ENCODE results near the gene METTL21A.
A peak's percentile ranks its signal among the peaks of the same experiment; 100 is the strongest.

Gene METTL21A

DNA sequence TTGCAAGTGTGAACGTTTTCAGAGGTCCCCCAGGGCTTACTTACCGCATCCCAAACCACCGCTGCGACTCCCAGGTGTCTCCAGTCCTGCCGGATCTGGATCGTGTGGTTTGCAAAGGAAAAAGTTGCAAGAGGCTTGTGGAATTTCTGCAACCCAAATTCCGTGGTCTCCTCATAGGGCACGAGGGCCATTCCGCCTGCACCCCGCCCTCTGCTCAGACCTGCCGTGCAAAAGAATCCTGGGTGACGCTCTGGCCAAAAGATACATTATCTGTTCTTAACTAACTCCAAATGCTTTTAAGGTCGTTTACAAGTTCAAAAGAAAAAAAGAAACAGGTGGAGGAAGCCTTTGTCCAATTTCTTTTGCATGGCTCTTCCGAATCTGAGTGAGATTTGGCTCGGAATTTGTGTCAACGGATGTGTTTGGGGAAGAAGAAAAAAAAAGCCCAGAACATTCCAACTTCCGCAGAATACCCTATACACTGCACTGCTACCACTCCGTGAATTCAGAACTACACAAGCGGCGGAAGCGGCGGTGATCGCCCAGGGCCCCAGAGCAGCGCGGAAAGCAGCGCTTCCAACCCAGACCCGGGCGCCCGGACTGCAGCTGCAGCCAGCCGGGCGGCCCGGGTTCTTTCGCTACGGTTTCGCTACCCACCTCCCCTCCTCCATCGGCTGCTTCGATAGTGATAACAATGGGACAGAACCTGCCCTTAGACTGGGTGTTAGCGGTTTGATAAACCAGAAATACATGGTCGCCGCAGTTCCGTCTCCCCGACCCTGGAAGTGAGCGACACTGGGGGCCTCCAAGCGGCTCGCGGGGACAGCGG lies 795 bp downstream of the METTL21A start:
- DNase-seq (ENCODE audit: low read depth in 2 of 2), result peak; percentile 33 to 39

DNA sequence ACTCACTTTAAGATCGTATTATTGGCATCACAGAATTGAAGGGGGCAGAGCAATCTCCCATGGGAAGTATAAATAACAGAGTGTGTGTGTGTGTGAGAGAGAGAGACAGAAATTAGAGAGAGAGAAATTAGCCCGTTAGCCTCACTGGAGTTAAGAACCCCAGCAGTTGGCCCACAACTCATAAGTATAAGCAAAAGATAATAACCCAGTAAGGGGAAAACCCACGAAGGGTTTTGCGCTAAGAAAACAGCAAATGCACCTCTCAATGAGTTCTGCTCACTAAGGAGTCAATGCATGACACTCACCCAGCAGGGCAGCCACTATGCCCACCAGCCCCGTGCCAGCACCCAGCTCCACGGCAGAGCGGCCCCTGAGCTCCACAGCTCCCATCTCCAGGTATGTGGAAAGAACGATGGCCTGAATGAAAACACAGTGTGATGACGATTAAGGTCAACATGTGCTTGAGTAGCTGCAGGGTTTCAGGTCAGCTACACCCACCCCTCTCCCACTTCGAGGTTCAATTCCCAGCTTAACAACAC lies 3.6 kb downstream of the METTL21A start:
- no peak for DNase-seq (ENCODE audit: low read depth in 2 of 2)

DNA sequence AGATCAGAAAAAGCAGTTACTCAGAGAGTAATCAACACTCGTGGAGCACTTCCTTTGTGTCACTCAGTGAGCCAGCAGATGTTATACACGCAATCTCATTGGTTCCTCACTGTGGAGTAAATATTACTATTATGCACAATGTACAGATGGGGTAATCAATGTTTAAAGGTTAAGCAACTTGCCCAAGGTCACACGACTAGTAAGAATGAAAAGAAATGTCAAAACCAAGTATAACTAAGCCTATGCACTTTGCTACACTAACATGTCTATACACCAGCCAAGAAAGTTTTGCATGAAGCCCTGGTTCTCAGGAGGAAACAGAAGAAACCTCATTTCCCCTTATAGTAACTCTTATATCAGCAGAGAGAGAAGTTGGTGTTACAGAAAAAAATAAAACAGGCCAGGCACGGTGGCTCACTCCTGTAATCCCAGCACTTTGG lies 5.4 kb downstream of the METTL21A start:
- DNase-seq (ENCODE audit: low read depth in 2 of 2), result no peak

DNA sequence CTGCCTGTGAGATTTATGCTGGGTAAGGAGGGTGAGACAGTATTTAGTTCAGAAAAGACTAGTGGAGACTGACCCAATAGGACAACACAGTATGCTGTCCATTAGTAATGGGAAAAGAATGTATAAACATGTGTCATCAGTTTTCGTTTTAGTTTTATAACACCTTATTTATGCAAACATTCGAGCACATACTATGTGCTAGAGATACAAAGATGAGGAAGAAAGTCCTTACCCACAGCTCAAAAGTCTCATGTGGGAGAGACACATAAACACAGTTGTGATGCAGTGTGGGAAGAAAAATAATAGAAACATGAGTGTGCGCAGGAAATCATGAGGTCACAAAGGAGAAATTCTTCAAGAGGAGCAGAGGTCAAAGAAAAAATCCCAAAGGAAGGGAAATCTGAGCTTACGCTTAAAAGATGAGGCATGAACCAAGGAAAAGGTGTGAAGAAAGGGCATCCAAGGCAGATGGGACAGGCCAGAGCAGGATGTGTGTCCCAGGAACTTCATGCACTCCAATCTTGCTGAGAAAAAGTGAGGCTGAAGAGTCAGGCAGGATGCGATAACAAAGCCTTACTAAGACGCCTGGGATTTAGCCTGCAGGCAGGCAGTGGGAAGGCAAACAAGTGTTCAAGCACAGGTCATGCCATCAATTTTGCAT lies 8.1 kb downstream of the METTL21A start:
- DNase-seq (ENCODE audit: low read depth in 2 of 2), result no peak

DNA sequence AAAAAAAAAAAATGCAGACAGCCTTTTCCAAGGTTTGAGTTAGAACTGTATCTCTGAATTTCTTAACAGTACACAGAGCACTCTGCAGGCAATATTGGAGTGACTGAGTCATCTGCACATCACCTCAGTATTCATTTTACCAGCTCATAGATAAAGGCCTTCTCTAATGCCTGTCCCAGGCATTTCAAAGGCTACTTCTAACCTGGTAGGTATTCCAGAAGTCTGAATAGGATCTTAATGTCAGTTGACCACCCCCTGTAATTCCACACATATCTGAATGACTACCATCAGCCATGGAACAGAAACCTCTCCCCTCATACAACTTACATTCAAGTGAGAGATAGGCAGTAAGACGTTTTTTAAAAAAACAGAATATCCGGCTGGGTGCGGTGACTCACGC lies 9.0 kb downstream of the METTL21A start:
- no peak for DNase-seq (ENCODE audit: low read depth in 2 of 2)

DNA sequence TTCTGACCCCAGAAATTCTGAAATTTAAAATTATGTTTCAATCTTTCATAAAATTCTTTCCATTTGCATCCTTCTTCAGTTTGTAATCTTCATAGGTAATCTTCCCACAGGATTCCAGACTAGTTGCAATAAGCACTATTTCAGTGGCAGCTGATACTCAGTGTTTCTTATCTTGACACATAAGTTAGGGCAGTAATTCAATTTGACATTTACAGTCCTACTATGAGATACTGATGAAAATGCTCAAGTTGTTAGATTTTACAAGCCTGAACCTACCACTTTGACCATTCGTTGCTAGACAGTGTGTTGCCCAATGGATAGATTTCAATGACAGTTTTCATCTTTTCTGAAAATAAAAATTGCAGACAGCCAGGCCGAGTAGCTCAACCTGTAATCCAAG lies 10.4 kb downstream of the METTL21A start:
- no peak for DNase-seq (ENCODE audit: low read depth in 2 of 2)

DNA sequence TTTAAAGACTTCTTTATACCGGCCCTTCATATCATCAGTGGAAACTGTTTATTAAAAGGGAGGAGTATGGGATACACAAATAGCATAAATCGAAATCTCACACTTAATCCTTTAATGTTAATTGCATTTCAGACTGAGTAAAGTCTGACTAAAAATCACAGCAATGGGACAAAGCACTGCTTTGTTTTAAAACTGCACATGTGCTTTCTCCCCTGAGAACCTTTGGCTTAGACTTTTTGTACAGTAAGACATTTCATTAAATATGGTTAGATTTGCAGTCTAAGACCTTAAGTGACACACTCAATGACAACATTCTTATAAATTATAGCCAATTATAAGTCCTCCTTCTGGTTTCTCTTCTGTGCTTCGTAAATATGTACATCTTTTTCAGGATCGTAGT lies 12.5 kb downstream of the METTL21A start:
- no peak for DNase-seq (ENCODE audit: low read depth in 2 of 2)

DNA sequence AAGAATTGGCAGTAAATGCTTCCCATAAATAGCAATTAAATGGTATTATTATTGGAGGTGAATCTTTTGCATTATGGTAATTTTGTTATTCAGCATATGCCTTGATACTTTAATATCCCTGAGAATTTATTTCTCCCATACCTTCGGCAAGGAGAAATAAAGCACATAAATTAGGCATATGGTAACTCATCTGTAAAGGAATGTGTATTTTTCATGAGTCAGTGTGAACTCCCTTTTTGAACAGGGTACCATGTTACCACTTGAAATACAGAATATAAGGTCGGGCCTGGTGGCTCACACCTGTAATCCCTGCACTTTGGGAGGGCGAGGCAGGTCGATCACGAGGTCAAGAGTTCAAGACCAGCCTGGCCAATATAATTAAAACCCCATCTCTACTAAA lies 18.4 kb downstream of the METTL21A start:
- DNase-seq (ENCODE audit: low read depth in 2 of 2), result no peak

DNA sequence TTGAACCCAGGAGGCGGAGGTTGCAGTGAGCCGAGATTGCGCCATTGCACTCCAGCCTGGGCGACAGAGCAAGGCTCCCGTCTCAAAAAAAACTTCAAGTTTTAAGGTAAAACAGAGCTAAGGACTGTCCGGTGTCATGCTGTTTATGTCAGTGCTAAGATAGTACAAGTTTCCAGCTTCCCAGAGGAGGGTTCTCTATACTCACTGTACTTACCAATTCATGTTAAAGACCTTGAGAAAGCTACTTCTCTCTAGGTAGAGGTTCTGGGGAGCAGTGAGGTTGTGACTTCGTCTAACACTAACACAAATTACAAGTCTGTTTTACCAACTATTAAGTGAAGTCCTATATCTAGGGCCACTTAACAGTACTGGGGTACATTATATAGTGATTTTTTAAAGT lies 18.8 kb downstream of the METTL21A start:
- DNase-seq (ENCODE audit: low read depth in 2 of 2), result no peak

DNA sequence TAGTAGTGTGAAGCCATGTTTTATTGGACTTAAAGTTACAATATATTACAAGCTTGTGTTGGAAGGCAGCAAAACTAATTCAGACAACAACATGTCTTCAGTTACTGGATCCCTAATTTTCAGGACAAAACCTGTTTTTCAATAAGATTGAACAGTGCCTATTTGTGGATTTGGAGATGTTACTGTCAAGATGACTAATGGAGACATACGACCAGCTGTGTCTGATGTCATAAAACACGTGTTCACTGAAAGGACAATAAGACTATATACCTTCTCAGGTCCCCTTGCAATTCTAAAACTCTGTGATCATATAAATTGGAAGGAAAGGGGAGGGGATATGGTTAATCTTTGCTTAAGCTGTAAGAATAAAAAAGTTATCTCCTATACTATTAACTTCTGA lies 21.7 kb downstream of the METTL21A start:
- DNase-seq (ENCODE audit: low read depth in 2 of 2), result no peak

DNA sequence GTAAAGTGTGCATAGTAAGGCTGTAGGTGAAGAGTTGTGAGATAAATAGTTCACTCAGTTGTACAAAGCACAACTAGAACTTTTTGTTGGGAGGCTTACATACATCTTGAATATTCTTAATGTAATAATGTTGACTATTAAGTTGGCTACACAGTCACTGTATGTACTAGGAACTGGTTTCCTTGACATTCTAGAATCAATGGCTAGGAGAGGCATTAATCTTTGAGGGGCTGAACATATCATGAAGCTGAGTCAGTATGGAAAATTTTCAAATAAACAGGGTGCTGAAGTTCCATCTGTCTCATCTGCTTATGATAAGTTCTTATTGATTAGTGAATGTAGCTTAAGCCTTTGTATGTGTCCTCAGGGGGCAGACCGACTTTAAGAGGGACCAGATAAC lies 23.4 kb downstream of the METTL21A start:
- DNase-seq (ENCODE audit: low read depth in 2 of 2), result no peak

DNA sequence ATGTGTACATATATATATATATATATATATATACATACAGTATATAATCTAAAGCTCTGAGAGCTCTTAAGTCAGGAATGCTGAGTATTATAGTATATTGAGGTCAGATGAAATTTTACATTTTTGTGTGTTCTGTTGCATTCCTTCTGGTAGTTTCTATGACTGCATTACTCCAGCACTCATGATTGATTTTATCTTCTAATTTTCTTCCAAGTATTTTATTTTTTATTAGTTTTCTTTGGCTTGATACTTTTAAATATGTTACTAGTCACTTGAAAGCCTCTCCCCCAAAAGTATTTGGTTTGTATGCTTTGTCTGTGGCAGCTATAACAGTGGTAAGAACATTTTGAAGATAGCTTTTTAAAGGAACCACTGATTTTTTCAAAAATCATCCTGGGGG lies 25.0 kb downstream of the METTL21A start:
- DNase-seq (ENCODE audit: low read depth in 2 of 2), result no peak

DNA sequence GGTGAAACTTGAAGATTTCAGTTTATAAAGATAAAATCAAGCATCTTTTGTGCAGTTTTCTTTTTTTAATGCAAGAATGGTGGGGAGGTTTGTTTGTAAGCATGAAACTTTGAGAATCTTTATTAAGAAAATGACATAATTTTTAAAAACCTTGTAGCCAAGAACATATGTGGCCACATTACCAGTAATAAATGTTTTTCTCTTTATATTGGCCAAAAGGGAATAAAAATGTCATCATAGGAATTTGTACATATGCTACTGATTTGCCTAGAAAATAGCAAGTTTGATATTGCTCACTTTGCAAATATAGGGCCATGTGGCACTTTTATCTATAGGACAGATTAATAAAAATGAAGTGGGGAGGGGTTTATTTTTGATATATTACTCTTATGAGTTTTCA lies 25.6 kb downstream of the METTL21A start:
- no peak for DNase-seq (ENCODE audit: low read depth in 2 of 2)

DNA sequence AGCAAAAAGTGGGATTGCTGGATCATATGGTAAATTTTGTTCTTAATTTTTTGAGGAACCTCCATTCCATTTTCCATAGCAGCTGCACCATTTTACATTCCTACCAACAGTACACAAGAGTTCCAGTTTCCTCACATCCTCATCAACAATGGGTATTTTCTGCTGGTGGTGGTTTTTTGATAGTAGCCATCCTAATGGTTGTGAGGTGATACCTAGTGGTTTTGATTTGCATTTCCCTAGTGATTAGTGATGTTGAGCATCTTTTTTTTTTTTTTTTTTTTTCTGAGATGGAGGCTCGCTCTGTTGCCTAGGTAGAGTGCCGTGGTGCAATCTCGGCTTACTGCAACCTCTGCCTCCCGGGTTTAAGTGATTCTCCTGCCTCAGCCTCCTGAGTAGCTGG lies 30.5 kb downstream of the METTL21A start:
- DNase-seq (ENCODE audit: low read depth in 2 of 2), result no peak

DNA sequence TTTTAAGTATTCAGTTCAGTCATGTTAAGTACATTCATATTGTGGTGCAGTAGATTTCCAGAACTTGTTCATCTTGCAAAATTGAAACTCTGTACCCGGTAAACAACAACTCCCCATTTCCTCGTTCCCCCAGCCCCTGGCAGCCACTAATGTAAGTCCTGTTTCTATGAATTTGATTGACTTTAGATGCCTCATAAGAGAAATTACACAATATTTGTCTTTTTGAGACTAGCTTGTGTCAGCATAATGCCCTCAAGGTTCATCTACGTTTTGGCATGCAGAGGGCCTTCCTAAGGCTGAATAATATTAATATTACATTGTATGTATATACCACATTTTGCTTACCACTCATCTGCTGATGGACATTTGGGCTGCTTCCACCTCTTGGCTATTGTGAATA lies 30.9 kb downstream of the METTL21A start:
- DNase-seq (ENCODE audit: low read depth in 2 of 2), result no peak

DNA sequence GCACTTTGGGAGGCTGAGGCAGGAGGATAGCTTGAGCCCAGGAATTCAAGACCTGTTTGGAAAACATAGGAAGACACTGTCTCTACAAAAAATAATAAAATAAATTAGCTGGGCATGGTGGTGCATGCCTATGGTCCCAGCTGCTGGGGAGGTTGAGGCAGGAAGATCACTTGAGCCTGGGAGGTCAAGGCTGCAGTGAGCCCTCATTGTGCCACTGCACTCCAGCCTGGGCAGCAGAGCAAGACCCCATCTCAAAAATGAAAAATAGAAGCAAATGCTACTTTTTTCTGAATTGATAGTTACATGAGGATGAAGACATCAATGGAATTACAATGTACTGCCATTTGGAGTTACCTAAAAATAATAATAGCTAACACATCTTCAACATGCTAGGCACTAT lies 31.9 kb downstream of the METTL21A start:
- DNase-seq (ENCODE audit: low read depth in 2 of 2), result no peak

DNA sequence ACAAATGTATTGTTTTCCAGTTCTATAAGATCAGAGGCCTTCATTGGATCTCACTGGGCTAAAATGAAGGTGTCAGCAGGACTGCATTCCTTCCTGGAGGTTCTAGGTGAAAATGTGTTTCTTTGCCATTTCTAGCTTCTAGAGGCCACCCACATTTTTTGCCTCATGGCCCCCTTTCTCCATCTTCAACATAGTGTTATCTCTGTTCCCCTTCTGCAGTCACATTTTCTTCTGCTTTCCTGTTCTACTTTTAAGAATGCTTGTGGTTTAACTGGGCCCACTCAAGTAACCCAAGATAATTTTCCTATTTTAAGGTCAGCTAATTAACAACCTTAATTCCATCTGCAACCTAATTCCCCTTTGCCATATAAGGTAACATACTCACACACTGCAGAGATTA lies 36.1 kb downstream of the METTL21A start:
- no peak for DNase-seq (ENCODE audit: low read depth in 2 of 2)

DNA sequence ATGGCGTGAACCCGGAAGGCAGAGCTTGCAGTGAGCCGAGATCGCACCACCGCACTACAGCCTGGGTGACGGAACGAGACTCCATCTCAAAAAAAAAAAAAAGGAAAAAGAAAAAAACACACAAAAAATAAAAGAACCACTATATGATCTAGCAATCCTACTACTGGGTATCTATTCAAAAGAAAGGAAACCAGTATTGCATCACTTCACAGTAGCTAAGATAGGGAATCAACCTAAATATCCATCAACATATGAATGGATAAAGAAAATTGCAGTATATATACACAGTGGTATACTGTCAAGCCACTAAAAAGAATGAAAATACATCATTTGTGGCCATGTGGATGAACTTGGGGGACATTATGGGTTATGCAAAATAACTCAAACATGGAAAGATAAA lies 37.9 kb downstream of the METTL21A start:
- DNase-seq (ENCODE audit: low read depth in 2 of 2), result no peak

DNA sequence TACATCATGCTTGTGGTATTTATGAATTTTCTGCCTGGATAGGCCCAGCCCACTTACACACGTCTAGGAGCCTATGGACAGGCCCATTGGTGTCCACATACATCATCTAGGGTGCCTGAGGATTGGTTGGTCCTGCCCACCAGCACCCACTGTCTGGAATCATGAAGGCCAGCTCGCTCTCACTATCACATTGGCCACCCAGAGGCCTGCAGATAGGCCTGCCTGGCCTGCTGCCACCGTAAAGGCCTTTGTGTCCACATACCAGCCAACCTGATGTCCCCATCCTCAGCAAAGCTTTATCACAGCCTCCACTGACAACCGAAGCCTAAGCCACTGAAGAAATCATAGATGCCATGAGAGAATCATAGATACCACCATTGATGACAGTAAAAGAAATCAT lies 40.2 kb downstream of the METTL21A start:
- DNase-seq (ENCODE audit: low read depth in 2 of 2), result no peak

DNA sequence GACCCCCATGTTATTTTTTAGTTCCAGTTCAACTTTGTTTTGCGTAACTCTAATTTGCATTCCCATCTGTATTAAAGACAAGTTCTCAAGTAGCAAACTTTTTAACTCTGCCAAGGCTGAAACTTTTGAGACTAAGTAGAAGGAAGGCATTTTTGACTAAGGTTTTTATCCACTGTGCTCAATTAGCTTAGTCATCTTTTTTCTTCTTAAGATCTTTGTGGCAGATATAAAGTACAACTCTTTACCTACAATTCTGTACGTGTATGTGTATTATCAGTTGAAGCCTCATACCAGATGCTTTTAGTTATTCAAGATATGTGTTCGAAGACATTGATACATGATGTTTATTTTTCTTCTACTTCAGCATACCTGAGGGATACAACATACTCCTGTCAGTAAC lies 53.8 kb downstream of the METTL21A start:
- no peak for DNase-seq (ENCODE audit: low read depth in 2 of 2)

DNA sequence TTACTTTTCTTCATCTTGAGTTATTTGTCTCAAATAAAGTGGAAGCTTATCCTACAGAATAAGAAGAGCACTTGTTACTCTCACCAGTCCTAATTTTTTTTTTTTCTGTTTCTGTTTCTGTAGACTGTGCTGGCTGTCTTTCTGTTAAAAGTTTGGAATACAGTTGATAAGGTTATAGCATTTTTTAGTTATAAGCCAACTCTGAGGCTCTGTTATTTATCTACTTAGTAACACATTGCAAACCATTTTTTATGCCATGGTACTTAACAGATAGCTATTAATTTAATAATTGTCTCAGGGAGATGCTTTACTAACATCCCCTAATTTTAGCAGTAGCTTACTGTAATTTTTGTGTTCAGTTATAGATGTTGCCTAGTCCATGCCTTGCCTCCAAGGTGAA lies 57.5 kb downstream of the METTL21A start:
- DNase-seq (ENCODE audit: low read depth in 2 of 2), result no peak

DNA sequence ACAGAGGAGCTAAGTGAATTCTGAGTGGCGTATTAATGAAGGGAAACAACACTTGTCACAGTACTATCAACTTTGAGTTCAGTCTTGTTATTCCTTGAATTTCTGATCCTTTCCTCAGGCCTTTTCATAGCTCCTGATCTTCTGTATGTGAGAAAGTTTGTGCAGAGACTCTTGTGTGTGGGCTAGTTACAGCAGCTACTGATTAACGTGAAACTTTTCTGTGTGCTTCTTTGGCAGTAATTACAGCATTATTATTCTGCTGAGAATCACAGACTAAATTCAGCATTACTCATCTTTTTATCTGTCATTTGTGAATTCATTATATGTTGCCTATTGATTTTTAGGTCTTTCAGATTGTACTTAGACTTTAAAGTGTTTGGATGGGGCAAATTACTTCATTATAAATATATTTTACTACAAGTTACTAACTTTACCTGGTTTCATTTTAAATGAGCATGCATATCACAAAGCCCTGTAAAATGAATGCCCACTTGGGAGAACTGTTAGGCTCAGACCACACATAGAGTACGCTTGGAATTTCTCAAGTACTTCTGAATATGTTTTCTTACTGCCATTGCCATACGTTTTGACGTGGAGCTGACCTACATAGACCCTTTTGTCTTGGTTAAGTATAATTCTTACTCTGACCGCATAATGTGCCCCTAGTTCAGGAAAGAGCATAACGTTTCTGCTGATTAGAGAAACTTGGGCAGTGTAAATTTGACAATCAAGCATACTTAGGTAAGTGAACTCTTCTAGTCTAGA lies 59.3 kb downstream of the METTL21A start:
- DNase-seq (ENCODE audit: low read depth in 2 of 2), result no peak

All from activated CD8-positive, alpha-beta memory T cell treated with anti-CD3 and anti-CD28 coated beads for 4 hours (primary cell).